Endothelial cell of umbilical vein (primary cell): ENCODE results near the gene TTLL10. TPM values are rescaled to one million over a fixed set of nuclear protein-coding genes. Genes with fewer than 3 reads are reported as not detected.
"Not testable (repeated sequence)": the region's sequence is repeated elsewhere in the genome, so short reads cannot be mapped to it uniquely, and the experiment has no call there.

ENCODE experiments used
- BruUV-seq: library from RNA; stranded (reverse); fragments of 400-500 nt; replicated peaks from 2 replicates; lab custom pipeline; 2021; lab: Mats Ljungman, UMichigan
- CTCF ChIA-PET: fragments of 300-600, 350-600 bp; sonication (Branson Sonifier 250); formaldehyde crosslinking; loops from one replicate; lab custom pipeline; 2021; ENCODE audit warnings: antibody characterized with exemption, inconsistent platforms; lab: Charles Lee
- POLR2A ChIA-PET: fragments of 300-600, 350-600 bp; sonication (Branson Sonifier 250); formaldehyde crosslinking; loops from one replicate; lab custom pipeline; 2021; ENCODE audit warnings: antibody characterized with exemption, inconsistent platforms; lab: Charles Lee
- DNase-seq: peaks from one replicate; pipeline ENCODE4 v3.0.0-alpha.2; 2011; ENCODE audit warnings: low read depth, low spot score
- FAIRE-seq: peaks from 2 replicates; lab custom pipeline; 2011; peaks lifted over from hg19 to GRCh38; lab: Jason Lieb, UNC
- H2AFZ ChIP-seq: 2 replicates; pipeline ENCODE4 v1.6.0; 2012; ENCODE audit warnings: low read depth, low read length, control low read depth, inconsistent platforms
- H3K27ac ChIP-seq: 2 replicates; pipeline ENCODE4 v1.5.1; 2011; ENCODE audit warnings: low read depth, mild to moderate bottlenecking, control low read depth, low read length, moderate library complexity; ENCODE audit not compliant: insufficient read depth
- H3K27me3 ChIP-seq, 2 experiments: 2 replicates each; pipeline versions ENCODE4 v1.6.0 to v1.6.1; 2011; ENCODE audit warnings: low read length in 2 of 2, mixed read lengths in 1 of 2; ENCODE audit not compliant: control insufficient read depth in 2 of 2, insufficient read depth in 2 of 2
- H3K36me3 ChIP-seq, 2 experiments: 2 replicates in 1 of 2; 3 replicates in 1 of 2; pipeline ENCODE4 v1.5.1; 2011; ENCODE audit warnings: low read length in 2 of 2, mild to moderate bottlenecking in 1 of 2, moderate library complexity in 1 of 2; ENCODE audit not compliant: control insufficient read depth in 2 of 2, insufficient read depth in 2 of 2; ENCODE audit errors: extremely low read depth in 1 of 2
- H3K4me1 ChIP-seq: 3 replicates; pipeline ENCODE4 v1.5.1; 2011; ENCODE audit warnings: mild to moderate bottlenecking, low read length; ENCODE audit not compliant: control insufficient read depth, insufficient read depth; ENCODE audit errors: extremely low read depth
- H3K4me2 ChIP-seq: 2 replicates; pipeline ENCODE4 v1.6.1; 2011; ENCODE audit warnings: low read length, control low read depth, mixed read lengths; ENCODE audit not compliant: insufficient read depth
- H3K4me3 ChIP-seq, 3 experiments: fragments of 200-600 bp in 1 of 3; sonication (generic), shearing (Covaris generic) in 1 of 3; replicated peaks in 1 of 3; 2 replicates each; pipeline ENCODE4 v1.5.1; 2011 to 2016; ENCODE audit warnings: control low read depth in 3 of 3, low read length in 3 of 3, mild to moderate bottlenecking in 2 of 3, inconsistent platforms in 1 of 3, low read depth in 1 of 3, moderate library complexity in 1 of 3; ENCODE audit not compliant: insufficient read depth in 1 of 3
- H3K79me2 ChIP-seq: 2 replicates; pipeline ENCODE4 v1.6.0; 2012; ENCODE audit warnings: low read length, inconsistent platforms; ENCODE audit not compliant: control insufficient read depth, insufficient read depth
- H3K9ac ChIP-seq: replicated peaks from 2 replicates; pipeline ENCODE3; 2011; ENCODE audit warnings: low read length, control low read depth; ENCODE audit not compliant: insufficient read depth; ENCODE audit errors: extremely low read depth
- H3K9me1 ChIP-seq: replicated peaks from 3 replicates; pipeline ENCODE4 v1.6.0; 2011; ENCODE audit warnings: mild to moderate bottlenecking, low read length; ENCODE audit not compliant: control insufficient read depth, insufficient read depth; ENCODE audit errors: extremely low read depth
- H3K9me3 ChIP-seq: replicated peaks from 2 replicates; pipeline ENCODE4 v1.5.1; 2012; ENCODE audit warnings: low read length, inconsistent platforms; ENCODE audit not compliant: control insufficient read depth, insufficient read depth
- H4K20me1 ChIP-seq: replicated peaks from 2 replicates; pipeline ENCODE3; 2011; ENCODE audit warnings: mild to moderate bottlenecking, low read length; ENCODE audit not compliant: control insufficient read depth, insufficient read depth; ENCODE audit errors: extremely low read depth
- EZH2 ChIP-seq: IDR thresholded peaks from 2 replicates; pipeline ENCODE4 v1.6.1; 2012; ENCODE audit warnings: borderline replicate concordance, low read depth, mild to moderate bottlenecking, moderate library complexity, low read length, inconsistent platforms; ENCODE audit not compliant: severe bottlenecking
- FOS ChIP-seq: IDR thresholded peaks from 2 replicates; pipeline ENCODE4 v1.6.1; 2011; ENCODE audit warnings: mild to moderate bottlenecking, low read length, moderate library complexity, borderline replicate concordance; ENCODE audit not compliant: insufficient read depth
- GATA2 ChIP-seq: IDR thresholded peaks from 2 replicates; pipeline ENCODE4 v1.7.0; 2011; ENCODE audit warnings: low read depth, mild to moderate bottlenecking, moderate library complexity, mixed read lengths, low read length; ENCODE audit not compliant: insufficient read length, insufficient read depth
- JUN ChIP-seq: IDR thresholded peaks from 2 replicates; pipeline ENCODE4 v1.6.1; 2011; ENCODE audit warnings: borderline replicate concordance, low read depth; ENCODE audit not compliant: insufficient read length, insufficient read depth
- MAX ChIP-seq: IDR thresholded peaks from 2 replicates; pipeline ENCODE4 v1.6.1; 2011; ENCODE audit not compliant: insufficient read depth, insufficient read length
- MYC ChIP-seq: IDR thresholded peaks from one replicate; pipeline ENCODE4 v1.6.1; 2011; ENCODE audit warnings: mild to moderate bottlenecking, low read depth, low read length
- POLR2A ChIP-seq: IDR thresholded peaks from 2 replicates; pipeline ENCODE4 v1.6.1; 2012; ENCODE audit warnings: low read depth, mild to moderate bottlenecking, control low read depth, low read length
- POLR2AphosphoS5 ChIP-seq: IDR thresholded peaks from 2 replicates; pipeline ENCODE4 v1.6.1; 2012; ENCODE audit warnings: low read depth, mild to moderate bottlenecking, control low read depth, low read length, moderate library complexity; ENCODE audit not compliant: insufficient read depth
- dilution Hi-C: fragments of 300-500 bp; cut with MboI; formaldehyde crosslinking; loops from one replicate; pipeline ENCODE4 v1.15.0; 2019; ENCODE audit warnings: low sequenced_read_pairs; ENCODE audit not compliant: extremely low pct_ligation_motif_present
- intact Hi-C: fragments of 100-400 bp; cut with micrococcal nuclease; formaldehyde crosslinking; loops from one replicate; pipeline ENCODE4 v1.10.0; 2022
- polyA plus RNA-seq, 4 experiments: library from polyadenylated mRNA; depleted of rRNA in 3 of 4; stranded (reverse) in 3 of 4; unstranded in 1 of 4; fragments of >200 nt; gene quantifications; 2 replicates each; pipeline versions ENCODE4 v1.2.1 to v1.2.3, GENCODE V29; 2011 to 2012; ENCODE audit warnings: missing spikeins in 1 of 4
- total RNA-seq: library from RNA; stranded (reverse); gene quantifications from 2 replicates; pipeline ENCODE4 v1.2.3, GENCODE V29; 2021
- TF ChIP-seq, protein P1 (sequence below), 2 donors: IDR thresholded peaks; 1 replicate in 1 of 2; 2 replicates in 1 of 2; pipeline ENCODE4 v1.5.1; 2011; ENCODE audit warnings: low read length in 2 of 2, mild to moderate bottlenecking in 2 of 2, moderate library complexity in 2 of 2, control low read depth in 1 of 2, inconsistent platforms in 1 of 2, low read depth in 1 of 2; ENCODE audit not compliant: insufficient read depth in 1 of 2; ENCODE audit errors: extremely low read depth in 1 of 2

TTLL10 gene
- total and polyA plus RNA-seq, 2 donors (not counting 3 experiments of a cell fraction or from before 2014, with no cell fraction given), result not detected

GRCh38 chr1:1150100-1150499 is 23.6 kb upstream of the TTLL10 start:
- Histone ChIP-seq H3K9me3 (no peaks in the 10 kb centered on the region), H2AFZ (no peak overlapping the region), H3K4me3 (no peak overlapping the region), H3K27me3 (no peaks in the 10 kb centered on the region), H3K9ac (no peak overlapping the region), H4K20me1 (no peaks in the 10 kb centered on the region), H3K4me2 (no peak overlapping the region), H3K36me3 (no peaks in the 10 kb centered on the region), H3K79me2 (no peaks in the 10 kb centered on the region), H3K27ac (no peak overlapping the region), H3K9me1 (no peaks in the 10 kb centered on the region), H3K4me1 (no peaks in the 10 kb centered on the region)
- no TSS peak for BruUV-seq
- intact Hi-C loops (no loop called here), dilution Hi-C loops (no loop called here)
- FAIRE-seq, result no peak
- no peak for DNase-seq
- ChIA-PET CTCF (no interaction called here), POLR2A (no interaction called here)
- no peak for TF ChIP-seq MYC

- intact Hi-C loops, result no loop called here
- ChIA-PET CTCF (no interaction called here), POLR2A (no interaction called here)
- no peaks in the 10 kb centered on the region for H4K20me1 ChIP-seq
- FAIRE-seq (no peak), DNase-seq (no peak)
- no peak overlapping the region for H2AFZ ChIP-seq
- no peak overlapping the region for H3K27ac ChIP-seq
- BruUV-seq, result no TSS peak
- dilution Hi-C loops, result no loop called here
- H3K4me1 ChIP-seq, result no peaks in the 10 kb centered on the region
- no peaks in the 10 kb centered on the region for H3K27me3 ChIP-seq
- TF ChIP-seq FOS (no peak), POLR2A (no peak), GATA2 (no peak), POLR2AphosphoS5 (no peak), JUN (no peak), MAX (no peak), EZH2 (no peak), MYC (no peak)
- TF ChIP-seq, protein P1, sequence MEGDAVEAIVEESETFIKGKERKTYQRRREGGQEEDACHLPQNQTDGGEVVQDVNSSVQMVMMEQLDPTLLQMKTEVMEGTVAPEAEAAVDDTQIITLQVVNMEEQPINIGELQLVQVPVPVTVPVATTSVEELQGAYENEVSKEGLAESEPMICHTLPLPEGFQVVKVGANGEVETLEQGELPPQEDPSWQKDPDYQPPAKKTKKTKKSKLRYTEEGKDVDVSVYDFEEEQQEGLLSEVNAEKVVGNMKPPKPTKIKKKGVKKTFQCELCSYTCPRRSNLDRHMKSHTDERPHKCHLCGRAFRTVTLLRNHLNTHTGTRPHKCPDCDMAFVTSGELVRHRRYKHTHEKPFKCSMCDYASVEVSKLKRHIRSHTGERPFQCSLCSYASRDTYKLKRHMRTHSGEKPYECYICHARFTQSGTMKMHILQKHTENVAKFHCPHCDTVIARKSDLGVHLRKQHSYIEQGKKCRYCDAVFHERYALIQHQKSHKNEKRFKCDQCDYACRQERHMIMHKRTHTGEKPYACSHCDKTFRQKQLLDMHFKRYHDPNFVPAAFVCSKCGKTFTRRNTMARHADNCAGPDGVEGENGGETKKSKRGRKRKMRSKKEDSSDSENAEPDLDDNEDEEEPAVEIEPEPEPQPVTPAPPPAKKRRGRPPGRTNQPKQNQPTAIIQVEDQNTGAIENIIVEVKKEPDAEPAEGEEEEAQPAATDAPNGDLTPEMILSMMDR (IDR thresholded peaks at IDR 0.05; ENCODE audit: extremely low read depth in 1 of 2, insufficient read depth in 1 of 2, low read depth in 1 of 2, low read length in 2 of 2), result no peak
- no peaks in the 10 kb centered on the region for H3K36me3 ChIP-seq
- H3K4me3 ChIP-seq, result no peak overlapping the region
- no peak overlapping the region for H3K4me2 ChIP-seq
- H3K9ac ChIP-seq, result no peak overlapping the region
- H3K9me3 ChIP-seq, result no peaks in the 10 kb centered on the region
- no peaks in the 10 kb centered on the region for H3K9me1 ChIP-seq
- no peaks in the 10 kb centered on the region for H3K79me2 ChIP-seq
Measured at GRCh38 chr1:1151306-1151705, 22.4 kb upstream of the TTLL10 start.

DNA sequence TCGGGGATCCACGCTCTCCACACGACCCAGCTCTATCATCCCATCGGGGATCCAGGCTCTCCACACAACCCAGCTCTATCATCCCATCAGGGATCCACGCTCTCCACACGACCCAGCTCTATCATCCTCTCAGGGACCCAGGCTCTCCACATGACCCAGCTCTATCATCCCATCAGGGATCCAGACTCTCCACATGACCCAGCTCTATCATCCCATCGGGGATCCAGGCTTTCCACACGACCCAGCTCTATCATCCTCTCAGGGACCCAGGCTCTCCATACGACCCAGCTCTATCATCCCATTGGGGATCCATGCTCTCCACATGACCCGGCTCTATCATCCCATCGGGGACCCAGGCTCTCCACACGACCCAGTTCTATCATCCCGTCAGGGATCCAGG is 21.2 kb upstream of the TTLL10 start:
- CTCF ChIA-PET, result interaction anchor here (0.8 to 1.9 kb wide), 2 partner anchors 27 to 29 kb away, joined by 3 to 5 read pairs; no protein-coding TSS in a partner anchor
- H2AFZ ChIP-seq, dilution Hi-C loops: not testable (repeated sequence)

More for the DNA sequence above, 21.2 kb upstream of the TTLL10 start:
- BruUV-seq, H3K9me1 ChIP-seq, H3K4me2 ChIP-seq, H3K79me2 ChIP-seq, H3K27me3 ChIP-seq, FAIRE-seq, H3K4me3 ChIP-seq, POLR2A ChIA-PET, DNase-seq, intact Hi-C loops, H4K20me1 ChIP-seq, H3K9ac ChIP-seq, H3K9me3 ChIP-seq, H3K4me1 ChIP-seq, H3K36me3 ChIP-seq, H3K27ac ChIP-seq: not testable (repeated sequence)
